IPS-11a (cell line): ENCODE measurements around the gene ITSN1.
"Not testable (repeated sequence)": the region's sequence is repeated elsewhere in the genome, so short reads cannot be mapped to it uniquely, and the experiment has no call there.

Experiments used
- H3K4me3 ChIP-seq: one replicate; pipeline ENCODE4 v1.5.1; 2013; ENCODE audit warnings: low read depth, low read length, control low read depth

The ITSN1 gene

GRCh38 chr21:33650929-33651509, 8.7 kb downstream of the ITSN1 start:
- H3K4me3 ChIP-seq: no peak overlapping the region

- H3K4me3 ChIP-seq: no peak overlapping the region
Measured at GRCh38 chr21:33651965-33652680, 9.8 kb downstream of the ITSN1 start.

- H3K4me3 ChIP-seq: no peak overlapping the region
Measured at GRCh38 chr21:33654412-33654811, 12.1 kb downstream of the ITSN1 start.

- no peak overlapping the region for H3K4me3 ChIP-seq
Measured at GRCh38 chr21:33655588-33656221, 13.4 kb downstream of the ITSN1 start.

- no peak overlapping the region for H3K4me3 ChIP-seq
Measured at GRCh38 chr21:33657124-33657820, 15.0 kb downstream of the ITSN1 start.

GRCh38 chr21:33658919-33659567, 16.7 kb downstream of the ITSN1 start:
- H3K4me3 ChIP-seq: no peak overlapping the region

- no peak overlapping the region for H3K4me3 ChIP-seq
Measured at GRCh38 chr21:33659568-33659949, 17.3 kb downstream of the ITSN1 start.

GRCh38 chr21:33660406-33660805, 18.1 kb downstream of the ITSN1 start:
- H3K4me3 ChIP-seq: no peak overlapping the region

GRCh38 chr21:33661146-33661545, 18.8 kb downstream of the ITSN1 start:
- H3K4me3 ChIP-seq: no peak overlapping the region

GRCh38 chr21:33662046-33662445, 19.7 kb downstream of the ITSN1 start:
- no peak overlapping the region for H3K4me3 ChIP-seq

GRCh38 chr21:33663241-33663640, 20.9 kb downstream of the ITSN1 start:
- H3K4me3 ChIP-seq: no peak overlapping the region

GRCh38 chr21:33664135-33664534, 21.8 kb downstream of the ITSN1 start:
- H3K4me3 ChIP-seq: no peak overlapping the region

- H3K4me3 ChIP-seq: no peak overlapping the region
Measured at GRCh38 chr21:33666153-33666552, 23.9 kb downstream of the ITSN1 start.

- H3K4me3 ChIP-seq: no peak overlapping the region
Measured at GRCh38 chr21:33667636-33668035, 25.3 kb downstream of the ITSN1 start.

- H3K4me3 ChIP-seq: no peak overlapping the region
Measured at GRCh38 chr21:33668180-33668579, 25.9 kb downstream of the ITSN1 start.

- no peak overlapping the region for H3K4me3 ChIP-seq
Measured at GRCh38 chr21:33668620-33669019, 26.3 kb downstream of the ITSN1 start.

GRCh38 chr21:33670076-33670978, 28.0 kb downstream of the ITSN1 start:
- no peak overlapping the region for H3K4me3 ChIP-seq

GRCh38 chr21:33673473-33673872, 31.2 kb downstream of the ITSN1 start:
- no peak overlapping the region for H3K4me3 ChIP-seq

- H3K4me3 ChIP-seq: no peak overlapping the region
Measured at GRCh38 chr21:33674226-33674625, 31.9 kb downstream of the ITSN1 start.

- H3K4me3 ChIP-seq: not testable (repeated sequence)
Measured at GRCh38 chr21:33676666-33677065, 34.4 kb downstream of the ITSN1 start.
